ENCODE measurements around the gene CSF2. TPM values are rescaled to one million over a fixed set of nuclear protein-coding genes. Genes with fewer than 3 reads are reported as not detected.

CSF2 gene
- total and polyA plus RNA-seq, 2 of the 4 experiments (the other 2 are of a cell fraction), result 0.31 TPM; not detected in 1

DNA sequence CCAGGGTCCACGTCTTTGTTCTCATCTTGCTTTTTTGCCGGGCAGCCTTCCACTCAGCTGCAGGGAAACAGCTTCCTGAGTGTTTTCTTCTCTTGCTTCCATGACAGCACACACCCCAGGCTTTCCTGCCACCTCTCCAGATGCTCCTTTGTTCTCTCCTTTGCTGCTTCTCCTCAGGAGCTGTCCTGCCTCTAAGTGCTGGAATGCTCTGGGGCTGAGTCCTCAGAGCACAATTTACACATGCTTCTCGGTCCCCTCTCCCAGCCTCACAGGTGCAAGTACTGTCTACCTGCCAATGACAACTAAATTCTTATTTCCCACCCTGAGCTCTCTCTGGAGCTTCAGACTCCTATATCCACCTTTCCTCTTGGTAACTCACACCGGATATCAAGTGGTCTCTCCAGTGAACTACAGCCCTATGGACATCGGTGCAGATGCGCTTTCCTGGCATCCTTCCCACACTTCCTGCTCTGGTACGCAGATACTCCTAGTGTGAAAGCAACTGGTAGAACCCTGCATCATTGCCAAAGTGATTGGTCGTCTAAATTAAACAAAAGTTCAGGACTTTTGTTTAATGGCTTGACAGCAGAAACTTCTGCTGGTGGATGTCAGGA lies 48.7 kb upstream of the CSF2 start (continued):
- TF ChIP-seq RFX5 (IDR thresholded peaks at IDR 0.05; ENCODE audit: low read depth, low read length) (no peak), MAFK (IDR thresholded peaks at IDR 0.05; ENCODE audit: low read depth, low read length) (no peak)

DNA sequence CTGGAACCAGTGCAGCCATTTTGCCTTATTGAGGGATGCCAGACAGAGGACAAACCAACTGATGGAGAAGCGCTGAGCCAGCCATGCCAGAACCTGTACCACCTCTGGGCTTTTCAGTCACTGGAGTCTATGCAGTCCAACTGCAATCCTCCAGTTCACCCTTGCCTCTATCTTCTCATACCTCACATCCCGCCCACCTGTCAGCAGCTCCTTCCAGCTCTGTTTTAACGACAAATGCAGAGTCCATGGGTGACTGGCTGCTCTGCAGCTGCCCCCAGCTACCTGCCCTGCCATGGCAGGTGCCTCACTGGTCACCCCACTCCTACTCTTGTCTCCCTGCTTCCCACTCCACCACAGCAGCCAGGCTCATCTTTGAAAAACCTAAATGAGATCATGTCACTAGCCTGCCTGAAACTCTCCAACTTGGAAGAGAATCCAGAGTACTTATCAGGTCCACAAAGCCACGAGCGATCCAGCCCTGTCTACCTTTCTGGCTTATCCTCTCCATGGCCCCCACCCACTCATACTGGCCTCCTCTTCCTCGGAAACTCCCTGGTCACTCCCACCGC lies 48.1 kb upstream of the CSF2 start:
- H3K27me3 ChIP-seq (ENCODE audit: control insufficient read depth, insufficient read depth, low read length), result peaks cover 13% of the 10 kb centered on the region
- ATAC-seq (ENCODE audit: low read depth), result no peak
- dilution Hi-C loops (cut with HindIII; ENCODE audit: low sequenced_read_pairs, unreplicated experiment), result no loop called here
- H4K91ac ChIP-seq (ENCODE audit: insufficient read depth, low read depth, low read length), result no peak overlapping the region
- no peak overlapping the region for H3K56ac ChIP-seq (ENCODE audit: extremely low read depth, insufficient read depth, low read length)
- no TSS peak for BruUV-seq (replicated peaks)
- H3K23ac ChIP-seq (ENCODE audit: low read depth, low read length), result no peak overlapping the region
- H2AK9ac ChIP-seq (replicated peaks; ENCODE audit: low read depth, low read length, poor library complexity), result no peak overlapping the region
- no peak overlapping the region for H3K9ac ChIP-seq (ENCODE audit: low read depth, low read length)
- H3K14ac ChIP-seq (replicated peaks; ENCODE audit: low read depth, low read length), result no peak overlapping the region
- H3K9me1 ChIP-seq (ENCODE audit: insufficient read depth, low read length), result no peaks in the 10 kb centered on the region
- no peak overlapping the region for H3K4me2 ChIP-seq (ENCODE audit: low read depth, low read length)
- no peak overlapping the region for H2AFZ ChIP-seq (replicated peaks; ENCODE audit: low read length, poor library complexity)
- ChIA-PET CTCF (no interaction called here), POLR2A (ENCODE audit: unreplicated experiment) (no interaction called here)
- no peak overlapping the region for H4K8ac ChIP-seq (ENCODE audit: low read depth in 2 of 2, low read length in 2 of 2)
- no peak overlapping the region for H2BK15ac ChIP-seq (ENCODE audit: low read depth, low read length)
- no peaks in the 10 kb centered on the region for H3K36me3 ChIP-seq (ENCODE audit: control insufficient read depth, insufficient read depth, low read length)
- H3K4me3 ChIP-seq (ENCODE audit: insufficient read depth, low read depth, low read length), result no peak overlapping the region
- WGBS, 2 experiments (ENCODE audit: extremely low coverage in 2 of 2, insufficient read length in 1 of 2), result 67% methylated on average over 5 of the region's 7 CpGs; no CpG with 5 or more reads in 1 of the 2 experiments
- TF ChIP-seq MAZ (IDR thresholded peaks at IDR 0.05; ENCODE audit: borderline replicate concordance, low read depth, low read length), result no peak
- H3K18ac ChIP-seq (ENCODE audit: low read depth, low read length), result no peak overlapping the region
- no peak overlapping the region for H2BK20ac ChIP-seq (ENCODE audit: low read depth, low read length)
- H3K27ac ChIP-seq (ENCODE audit: insufficient read depth, low read length), result no peak overlapping the region
- intact Hi-C loops (cut with micrococcal nuclease), result no loop called here
- in situ Hi-C loops (cut with MboI; ENCODE audit: low sequenced_read_pairs), result no loop called here
- H3K9me3 ChIP-seq (ENCODE audit: control insufficient read depth, insufficient read depth, low read length), result no peaks in the 10 kb centered on the region
- no peaks in the 10 kb centered on the region for H3K79me1 ChIP-seq (ENCODE audit: low read depth in 1 of 2, low read length in 2 of 2)
- H2BK120ac ChIP-seq (ENCODE audit: low read depth, low read length), result no peak overlapping the region
- no peak overlapping the region for H3K4ac ChIP-seq (ENCODE audit: low read depth, low read length)
- no peak for DNase-seq
- H3K4me1 ChIP-seq (ENCODE audit: control insufficient read depth, insufficient read depth, low read length), result no peaks in the 10 kb centered on the region
- no peak overlapping the region for H4K5ac ChIP-seq (ENCODE audit: low read depth, low read length)
- H2BK5ac ChIP-seq (ENCODE audit: low read depth, low read length, poor library complexity, severe bottlenecking), result no peak overlapping the region
- no peaks in the 10 kb centered on the region for H4K20me1 ChIP-seq (ENCODE audit: insufficient read depth, low read length)
- no peak overlapping the region for H2AK5ac ChIP-seq (ENCODE audit: low read depth, low read length)
